Endothelial cell of umbilical vein (primary cell): Measurements from ENCODE around the gene LAMB1.

Source experiments
- CTCF ChIP-seq, 2 donors: IDR thresholded peaks; 1 replicate in 1 of 2; 2 replicates in 1 of 2; pipeline ENCODE4 v1.5.1; 2011; ENCODE audit warnings: low read length in 2 of 2, mild to moderate bottlenecking in 2 of 2, moderate library complexity in 2 of 2, control low read depth in 1 of 2, inconsistent platforms in 1 of 2, low read depth in 1 of 2; ENCODE audit not compliant: insufficient read depth in 1 of 2; ENCODE audit errors: extremely low read depth in 1 of 2
- EZH2 ChIP-seq: IDR thresholded peaks from 2 replicates; pipeline ENCODE4 v1.6.1; 2012; ENCODE audit warnings: borderline replicate concordance, low read depth, mild to moderate bottlenecking, moderate library complexity, low read length, inconsistent platforms; ENCODE audit not compliant: severe bottlenecking
- FOS ChIP-seq: IDR thresholded peaks from 2 replicates; pipeline ENCODE4 v1.6.1; 2011; ENCODE audit warnings: mild to moderate bottlenecking, low read length, moderate library complexity, borderline replicate concordance; ENCODE audit not compliant: insufficient read depth
- GATA2 ChIP-seq: IDR thresholded peaks from 2 replicates; pipeline ENCODE4 v1.7.0; 2011; ENCODE audit warnings: low read depth, mild to moderate bottlenecking, moderate library complexity, mixed read lengths, low read length; ENCODE audit not compliant: insufficient read length, insufficient read depth
- JUN ChIP-seq: IDR thresholded peaks from 2 replicates; pipeline ENCODE4 v1.6.1; 2011; ENCODE audit warnings: borderline replicate concordance, low read depth; ENCODE audit not compliant: insufficient read length, insufficient read depth
- MYC ChIP-seq: IDR thresholded peaks from one replicate; pipeline ENCODE4 v1.6.1; 2011; ENCODE audit warnings: mild to moderate bottlenecking, low read depth, low read length
- POLR2A ChIP-seq: IDR thresholded peaks from 2 replicates; pipeline ENCODE4 v1.6.1; 2012; ENCODE audit warnings: low read depth, mild to moderate bottlenecking, control low read depth, low read length
- POLR2AphosphoS5 ChIP-seq: IDR thresholded peaks from 2 replicates; pipeline ENCODE4 v1.6.1; 2012; ENCODE audit warnings: low read depth, mild to moderate bottlenecking, control low read depth, low read length, moderate library complexity; ENCODE audit not compliant: insufficient read depth

- no peak for TF ChIP-seq CTCF (IDR thresholded peaks at IDR 0.05; ENCODE audit: extremely low read depth in 1 of 2, insufficient read depth in 1 of 2, low read depth in 1 of 2, low read length in 2 of 2)
- no peak for TF ChIP-seq EZH2
- no peak for TF ChIP-seq POLR2A
- TF ChIP-seq POLR2AphosphoS5, result no peak
- no peak for TF ChIP-seq GATA2
- TF ChIP-seq FOS, result no peak
- TF ChIP-seq JUN, result no peak
- TF ChIP-seq MYC, result no peak
Measured at GRCh38 chr7:108048422-108048821, 45.5 kb upstream of the LAMB1 start.
